GM19035 (cell line): ENCODE measurements around the gene RBP2.
A peak's percentile ranks its signal among the peaks of the same experiment; 100 is the strongest.
"Not testable (repeated sequence)": the region's sequence is repeated elsewhere in the genome, so short reads cannot be mapped to it uniquely, and the experiment has no call there.

ENCODE experiments used
- ATAC-seq: cut with Tn5 transposase; IDR thresholded peaks from one replicate; pipeline ENCODE4 v1.9.1; 2021; ENCODE audit not compliant: unreplicated experiment

RBP2 gene

GRCh38 chr3:139444446-139444845 is 31.9 kb downstream of the RBP2 start:
- no peak for ATAC-seq

- ATAC-seq: no peak
Measured at GRCh38 chr3:139443186-139443585, 33.1 kb downstream of the RBP2 start.

- no peak for ATAC-seq
Measured at GRCh38 chr3:139441656-139442055, 34.7 kb downstream of the RBP2 start.

GRCh38 chr3:139440639-139441556 is 35.4 kb downstream of the RBP2 start:
- no peak for ATAC-seq

- ATAC-seq: no peak
Measured at GRCh38 chr3:139439278-139439677, 37.0 kb downstream of the RBP2 start.

- no peak for ATAC-seq
Measured at GRCh38 chr3:139434764-139435307, 41.5 kb downstream of the RBP2 start.

- no peak for ATAC-seq
Measured at GRCh38 chr3:139434228-139434627, 42.1 kb downstream of the RBP2 start.

- ATAC-seq: no peak
Measured at GRCh38 chr3:139433089-139433488, 43.2 kb downstream of the RBP2 start.

- no peak for ATAC-seq
Measured at GRCh38 chr3:139430493-139430892, 45.8 kb downstream of the RBP2 start.

GRCh38 chr3:139427283-139428060 is 48.8 kb downstream of the RBP2 start:
- peak; percentile 87 for ATAC-seq

GRCh38 chr3:139425745-139426400 is 50.4 kb downstream of the RBP2 start:
- no peak for ATAC-seq

- ATAC-seq: no peak
Measured at GRCh38 chr3:139423232-139423631, 53.1 kb downstream of the RBP2 start.

- ATAC-seq: no peak
Measured at GRCh38 chr3:139421460-139421859, 54.9 kb downstream of the RBP2 start.

- no peak for ATAC-seq
Measured at GRCh38 chr3:139421040-139421439, 55.3 kb downstream of the RBP2 start.

GRCh38 chr3:139418144-139418543 is 58.2 kb downstream of the RBP2 start:
- no peak for ATAC-seq

- no peak for ATAC-seq
Measured at GRCh38 chr3:139416275-139416674, 60.0 kb downstream of the RBP2 start.

- no peak for ATAC-seq
Measured at GRCh38 chr3:139414608-139415224, 61.6 kb downstream of the RBP2 start.

- ATAC-seq: not testable (repeated sequence)
Measured at GRCh38 chr3:139412891-139413290, 63.4 kb downstream of the RBP2 start.
